Stimulated activated CD4-positive, alpha-beta T cell treated with anti-CD3 and anti-CD28 coated beads, Interleukin-4, amount 100 ng/mL, for 4 hours (primary cell): ENCODE results near the gene HMBS.
"Not testable (repeated sequence)": the region's sequence is repeated elsewhere in the genome, so short reads cannot be mapped to it uniquely, and the experiment has no call there.

Experiments
- DNase-seq, 2 experiments: peaks; one replicate each; pipeline ENCODE4 v3.0.0-alpha.2; 2020

Gene HMBS

GRCh38 chr11:119121811-119122124, 37.1 kb downstream of the HMBS start:
- DNase-seq = no peak

- no peak for DNase-seq
Observed at GRCh38 chr11:119125821-119126220, 41.1 kb downstream of the HMBS start.

GRCh38 chr11:119126675-119127268, 42.1 kb downstream of the HMBS start:
- DNase-seq = no peak

GRCh38 chr11:119130662-119131061, 46.0 kb downstream of the HMBS start:
- no peak for DNase-seq

GRCh38 chr11:119134389-119134978, 49.8 kb downstream of the HMBS start:
- no peak for DNase-seq

- DNase-seq = not testable (repeated sequence)
Observed at GRCh38 chr11:119139276-119139675, 54.6 kb downstream of the HMBS start.
